Kidney (tissue), 14 donors: ENCODE data around the gene PCDH9. TPM values are rescaled to one million over a fixed set of nuclear protein-coding genes. Genes with fewer than 3 reads are reported as not detected.
A peak's percentile ranks its signal among the peaks of the same experiment; 100 is the strongest.

Experiments used
- DNase-seq, 5 donors: peaks; one replicate each; pipeline ENCODE4 v3.0.0-alpha.2; 2013 to 2020
- FAIRE-seq: peaks from 2 replicates; lab custom pipeline; 2012; peaks lifted over from hg19 to GRCh38; lab: Jason Lieb, UNC
- H3K27ac ChIP-seq, 2 donors: one replicate each; pipeline ENCODE4 v1.7.0; 2013; ENCODE audit warnings: low read depth in 2 of 2, low read length in 2 of 2, inconsistent platforms in 1 of 2
- H3K27me3 ChIP-seq: one replicate; pipeline ENCODE4 v1.7.1; 2013; ENCODE audit warnings: low read length, inconsistent platforms; ENCODE audit not compliant: control insufficient read depth, insufficient read depth
- H3K36me3 ChIP-seq, 3 donors: one replicate each; pipeline versions ENCODE4 v1.7.0 to v1.7.1; 2013; ENCODE audit warnings: low read length in 3 of 3, control low read depth in 1 of 3, inconsistent platforms in 1 of 3; ENCODE audit not compliant: insufficient read depth in 3 of 3, control insufficient read depth in 2 of 3
- H3K4me1 ChIP-seq, 3 donors: one replicate each; pipeline versions ENCODE4 v1.7.0 to v1.7.1; 2013; ENCODE audit warnings: low read length in 3 of 3, inconsistent platforms in 1 of 3, low read depth in 1 of 3; ENCODE audit not compliant: control insufficient read depth in 2 of 3, insufficient read depth in 2 of 3
- H3K4me3 ChIP-seq, 3 donors: one replicate each; pipeline versions ENCODE4 v1.7.0 to v1.8.1; 2013; ENCODE audit warnings: low read length in 3 of 3, control low read depth in 1 of 3, inconsistent platforms in 1 of 3
- H3K9ac ChIP-seq, 3 donors: one replicate each; pipeline versions ENCODE4 v1.7.0 to v1.7.1; 2013; ENCODE audit warnings: low read length in 3 of 3, control low read depth in 1 of 3, inconsistent platforms in 1 of 3
- H3K9me3 ChIP-seq, 3 donors: one replicate each; pipeline versions ENCODE4 v1.7.0 to v1.7.1; 2013; ENCODE audit warnings: low read length in 3 of 3, control low read depth in 1 of 3, inconsistent platforms in 1 of 3; ENCODE audit not compliant: control insufficient read depth in 2 of 3, insufficient read depth in 1 of 3
- intact Hi-C: fragments of 100-400 bp; cut with DNase I; formaldehyde crosslinking; loops from one replicate; pipeline ENCODE4 v1.11.1; 2022
- polyA plus RNA-seq: library from polyadenylated mRNA; stranded (reverse); fragments of 350-450 nt; fragmentation: Illumina TruSeq; extraction: RNeasy Lipid Tissue Mini Kit (QIAGEN cat#74804); gene quantifications from one replicate; pipeline ENCODE4 v1.2.3, GENCODE V29; 2014; ENCODE audit warnings: low read depth, low replicate concordance; ENCODE audit not compliant: insufficient read depth
- total RNA-seq: library from RNA; stranded (reverse); fragmentation: NEBNext Ultra II Directional; extraction: Animal tissue kit (Norgen Biotek cat#: 25700); gene quantifications from one replicate; pipeline ENCODE4 v1.2.1, GENCODE V29; 2021
- TF ChIP-seq, protein P1 (sequence below): IDR thresholded peaks from 3 replicates; pipeline ENCODE4 v1.5.1; 2012; ENCODE audit warnings: mild to moderate bottlenecking, moderate library complexity, borderline replicate concordance; ENCODE audit not compliant: insufficient read depth; ENCODE audit errors: extremely low read depth
- donor health status: control.
- donor health status: control.
- donor health status: control.
- donor health status: control.
- donor health status: control.
- donor health status: DM: yes; HTN: yes; CAD: no.
- donor health status: Normal renal cell carcinoma (clear cell type).

PCDH9 gene
- total and polyA plus RNA-seq, 2 donors from 2014 or later: 1.6 to 9.5 TPM

DNA sequence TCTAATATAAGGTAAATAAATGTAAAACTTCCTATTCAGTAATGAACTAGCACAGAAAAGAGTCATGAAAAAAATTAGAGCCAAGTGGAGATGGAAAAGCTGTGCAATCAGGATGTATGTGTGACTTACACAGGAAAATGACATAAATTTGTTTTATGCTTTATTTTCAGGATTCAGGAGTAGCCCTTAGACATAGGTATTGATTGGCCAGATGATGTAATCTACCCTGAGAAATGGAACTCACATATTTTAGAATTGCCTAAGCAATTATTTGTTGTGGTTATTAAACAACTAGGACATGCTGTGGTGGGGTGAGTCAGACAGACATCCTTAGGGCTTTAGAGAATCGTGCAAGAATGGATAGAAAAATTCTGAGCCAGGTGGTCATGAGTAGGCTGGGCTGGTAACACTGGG lies 110.6 kb downstream of the PCDH9 start:
- H3K36me3 ChIP-seq: no peaks in the 10 kb centered on the region
- TF ChIP-seq, protein P1, sequence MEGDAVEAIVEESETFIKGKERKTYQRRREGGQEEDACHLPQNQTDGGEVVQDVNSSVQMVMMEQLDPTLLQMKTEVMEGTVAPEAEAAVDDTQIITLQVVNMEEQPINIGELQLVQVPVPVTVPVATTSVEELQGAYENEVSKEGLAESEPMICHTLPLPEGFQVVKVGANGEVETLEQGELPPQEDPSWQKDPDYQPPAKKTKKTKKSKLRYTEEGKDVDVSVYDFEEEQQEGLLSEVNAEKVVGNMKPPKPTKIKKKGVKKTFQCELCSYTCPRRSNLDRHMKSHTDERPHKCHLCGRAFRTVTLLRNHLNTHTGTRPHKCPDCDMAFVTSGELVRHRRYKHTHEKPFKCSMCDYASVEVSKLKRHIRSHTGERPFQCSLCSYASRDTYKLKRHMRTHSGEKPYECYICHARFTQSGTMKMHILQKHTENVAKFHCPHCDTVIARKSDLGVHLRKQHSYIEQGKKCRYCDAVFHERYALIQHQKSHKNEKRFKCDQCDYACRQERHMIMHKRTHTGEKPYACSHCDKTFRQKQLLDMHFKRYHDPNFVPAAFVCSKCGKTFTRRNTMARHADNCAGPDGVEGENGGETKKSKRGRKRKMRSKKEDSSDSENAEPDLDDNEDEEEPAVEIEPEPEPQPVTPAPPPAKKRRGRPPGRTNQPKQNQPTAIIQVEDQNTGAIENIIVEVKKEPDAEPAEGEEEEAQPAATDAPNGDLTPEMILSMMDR: no peak
- no peaks in the 10 kb centered on the region for H3K27me3 ChIP-seq
- H3K9ac ChIP-seq: no peak overlapping the region
- no peak overlapping the region for H3K27ac ChIP-seq
- DNase-seq (no peak), FAIRE-seq (no peak)
- H3K9me3 ChIP-seq: no peaks in the 10 kb centered on the region
- no peaks in the 10 kb centered on the region for H3K4me1 ChIP-seq
- intact Hi-C loops: no loop called here
- no peak overlapping the region for H3K4me3 ChIP-seq

DNA sequence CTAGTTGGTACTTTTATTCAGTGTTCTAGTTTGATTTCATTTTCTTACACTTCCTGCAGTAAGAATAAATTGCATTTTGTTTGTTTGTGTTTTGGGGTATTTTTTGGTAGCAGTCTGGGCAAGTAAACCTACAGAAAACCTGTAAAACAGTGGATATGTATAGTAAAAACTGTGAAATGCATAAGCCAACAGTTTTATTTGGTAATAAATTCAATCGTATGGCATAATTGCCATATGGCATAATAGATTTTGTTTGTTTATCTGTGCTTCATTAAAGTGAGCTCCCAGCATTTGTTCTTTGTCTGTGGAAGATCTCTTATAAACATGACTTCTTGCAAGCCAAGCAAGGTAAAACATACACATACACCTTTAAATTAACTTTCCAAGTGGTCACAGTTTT lies 111.9 kb downstream of the PCDH9 start:
- Histone ChIP-seq H3K4me1 (no peaks in the 10 kb centered on the region), H3K9me3 (no peaks in the 10 kb centered on the region), H3K27me3 (no peaks in the 10 kb centered on the region), H3K9ac (no peak overlapping the region), H3K4me3 (no peak overlapping the region), H3K27ac (no peak overlapping the region), H3K36me3 (no peaks in the 10 kb centered on the region)
- TF ChIP-seq, protein P1: no peak
- intact Hi-C loops: no loop called here
- DNase-seq (no peak), FAIRE-seq (no peak)

DNA sequence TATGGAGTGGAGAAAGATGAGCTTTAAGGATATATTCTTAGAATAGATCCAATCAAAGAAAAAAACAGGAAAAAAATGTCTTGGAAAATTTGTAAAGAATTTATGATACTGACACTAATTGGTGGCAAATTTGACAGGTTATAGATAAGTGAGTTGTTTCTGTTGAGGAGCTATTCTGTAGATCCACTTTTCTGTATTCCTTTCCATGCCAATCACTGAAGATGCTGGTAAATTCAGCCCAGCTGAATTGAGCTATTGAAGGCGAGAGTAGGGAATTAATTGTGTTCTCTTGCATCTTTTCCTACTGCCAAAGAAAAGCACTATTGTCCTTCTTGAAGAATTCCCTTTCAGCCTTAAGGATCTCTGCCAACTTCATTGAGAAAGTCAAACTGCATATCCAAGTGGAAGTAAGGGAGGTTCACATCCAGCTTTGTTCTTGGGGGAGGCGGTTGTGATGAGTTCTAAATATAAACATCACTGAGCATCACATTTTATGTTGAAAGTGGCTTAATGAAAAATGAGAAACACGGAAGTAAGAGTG lies 113.1 kb downstream of the PCDH9 start:
- intact Hi-C loops: no loop called here
- no peak overlapping the region for H3K27ac ChIP-seq
- TF ChIP-seq, protein P1: no peak
- FAIRE-seq (no peak), DNase-seq (no peak)
- H3K36me3 ChIP-seq: no peaks in the 10 kb centered on the region
- no peak overlapping the region for H3K4me3 ChIP-seq
- no peaks in the 10 kb centered on the region for H3K9me3 ChIP-seq
- no peaks in the 10 kb centered on the region for H3K27me3 ChIP-seq
- no peaks in the 10 kb centered on the region for H3K4me1 ChIP-seq
- H3K9ac ChIP-seq: no peak overlapping the region

DNA sequence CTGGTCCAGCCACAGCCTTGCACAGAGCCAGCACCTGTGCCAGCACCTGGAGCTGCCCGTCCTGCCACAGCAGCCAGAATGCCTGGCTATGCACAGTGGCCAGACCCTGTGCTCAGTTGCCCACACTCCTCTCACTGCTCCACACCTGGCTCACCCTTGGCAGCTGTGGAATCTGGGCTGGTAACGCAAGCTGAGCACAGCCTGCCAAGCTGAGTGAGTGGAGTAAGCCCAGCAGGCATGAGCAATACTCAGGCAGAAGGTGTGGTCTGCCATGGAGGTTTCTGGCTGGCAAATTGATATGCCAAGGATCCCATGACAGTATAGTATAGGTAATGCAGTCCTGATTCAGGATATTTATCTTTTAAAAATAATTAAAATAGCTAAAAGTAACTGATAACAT lies 122.2 kb downstream of the PCDH9 start:
- Histone ChIP-seq H3K4me1 (no peaks in the 10 kb centered on the region), H3K27ac (no peak overlapping the region), H3K4me3 (no peak overlapping the region), H3K36me3 (no peaks in the 10 kb centered on the region), H3K9ac (no peak overlapping the region), H3K27me3 (no peaks in the 10 kb centered on the region), H3K9me3 (peaks cover 0 to 9% (median 0%) of the 10 kb centered on the region in 3 donors)
- intact Hi-C loops: no loop called here
- FAIRE-seq (no peak), DNase-seq (peak in 1 of 5 donors; percentile 45)
- TF ChIP-seq, protein P1: no peak
